GM10847 (cell line): ENCODE results near the gene FRY.

Experiments
- POLR2A ChIP-seq: IDR thresholded peaks from 2 replicates; pipeline ENCODE4 v1.6.1; 2011; ENCODE audit not compliant: insufficient read length; ENCODE audit errors: extremely low read depth

FRY gene

GRCh38 chr13:32036126-32036695 is 4.6 kb downstream of the FRY start:
- no peak for TF ChIP-seq POLR2A

- TF ChIP-seq POLR2A: no peak
Observed at GRCh38 chr13:32036757-32037156, 5.2 kb downstream of the FRY start.

- no peak for TF ChIP-seq POLR2A
Observed at GRCh38 chr13:32037471-32037870, 5.9 kb downstream of the FRY start.

GRCh38 chr13:32038343-32038742 is 6.8 kb downstream of the FRY start:
- TF ChIP-seq POLR2A: no peak

GRCh38 chr13:32039056-32039455 is 7.5 kb downstream of the FRY start:
- no peak for TF ChIP-seq POLR2A

- no peak for TF ChIP-seq POLR2A
Observed at GRCh38 chr13:32039528-32039927, 8.0 kb downstream of the FRY start.

- TF ChIP-seq POLR2A: no peak
Observed at GRCh38 chr13:32040052-32040642, 8.6 kb downstream of the FRY start.

- no peak for TF ChIP-seq POLR2A
Observed at GRCh38 chr13:32040689-32041088, 9.1 kb downstream of the FRY start.

- no peak for TF ChIP-seq POLR2A
Observed at GRCh38 chr13:32041429-32041828, 9.9 kb downstream of the FRY start.

GRCh38 chr13:32042551-32042950 is 11.0 kb downstream of the FRY start:
- TF ChIP-seq POLR2A: no peak

GRCh38 chr13:32044446-32044845 is 12.9 kb downstream of the FRY start:
- TF ChIP-seq POLR2A: no peak

GRCh38 chr13:32045537-32045936 is 14.0 kb downstream of the FRY start:
- TF ChIP-seq POLR2A: no peak

GRCh38 chr13:32045982-32046785 is 14.6 kb downstream of the FRY start:
- no peak for TF ChIP-seq POLR2A

- TF ChIP-seq POLR2A: no peak
Observed at GRCh38 chr13:32047088-32047487, 15.5 kb downstream of the FRY start.

GRCh38 chr13:32047793-32048192 is 16.2 kb downstream of the FRY start:
- no peak for TF ChIP-seq POLR2A

GRCh38 chr13:32048816-32049215 is 17.2 kb downstream of the FRY start:
- no peak for TF ChIP-seq POLR2A

- no peak for TF ChIP-seq POLR2A
Observed at GRCh38 chr13:32051156-32051555, 19.6 kb downstream of the FRY start.

- no peak for TF ChIP-seq POLR2A
Observed at GRCh38 chr13:32056316-32056715, 24.7 kb downstream of the FRY start.
